K562 (cell line): ENCODE results near the gene GZF1. TPM values are rescaled to one million over a fixed set of nuclear protein-coding genes. Genes with fewer than 3 reads are reported as not detected.

Source experiments
- CBFA2T2 ChIP-seq: fragments of 450-650 bp; conservative IDR thresholded peaks from 2 replicates; pipeline ENCODE4 v1.6.1; 2017; ENCODE audit warnings: mild to moderate bottlenecking
- CBX5 ChIP-seq: IDR thresholded peaks from 2 replicates; pipeline ENCODE4 v1.6.1; 2014; ENCODE audit warnings: low read depth, borderline replicate concordance
- CCNT2 ChIP-seq: IDR thresholded peaks from 2 replicates; pipeline ENCODE4 v1.6.1; 2011; ENCODE audit warnings: borderline replicate concordance, low read depth, mild to moderate bottlenecking, moderate library complexity, mixed read lengths, low read length; ENCODE audit not compliant: insufficient read length; ENCODE audit errors: extremely low read depth
- CXXC5 ChIP-seq: fragments of 250-450 bp; sonication (Bioruptor Pico); IDR thresholded peaks from 2 replicates; pipeline ENCODE4 v1.8.0; 2022; ENCODE audit warnings: inconsistent platforms, mild to moderate bottlenecking, moderate library complexity
- DACH1 ChIP-seq: fragments of 450-650 bp; IDR thresholded peaks from 2 replicates; pipeline ENCODE4 v1.6.1; 2018; ENCODE audit not compliant: partially characterized antibody
- DMBX1 ChIP-seq: fragments of 250-450 bp; sonication (Bioruptor Pico); IDR thresholded peaks from 2 replicates; pipeline ENCODE4 v1.8.0; 2022; ENCODE audit warnings: inconsistent platforms, mild to moderate bottlenecking, moderate library complexity, borderline replicate concordance
- ESRRB ChIP-seq: fragments of 250-450 bp; sonication (Bioruptor Pico); IDR thresholded peaks from 2 replicates; pipeline ENCODE4 v1.5.0; 2020; ENCODE audit warnings: mild to moderate bottlenecking, moderate library complexity, borderline replicate concordance
- GATAD2B ChIP-seq: fragments of 450-650 bp; IDR thresholded peaks from 2 replicates; pipeline ENCODE4 v1.6.1; 2017; ENCODE audit warnings: mild to moderate bottlenecking, borderline replicate concordance
- ILF3 ChIP-seq: fragments of 450-650 bp; IDR thresholded peaks from 2 replicates; pipeline ENCODE4 v1.6.1; 2018; ENCODE audit warnings: antibody characterized with exemption, mild to moderate bottlenecking, moderate library complexity, borderline replicate concordance
- MTA2 ChIP-seq: fragments of 450-650 bp; IDR thresholded peaks from 2 replicates; pipeline ENCODE4 v1.6.1; 2016; ENCODE audit warnings: low read depth
- NCOA4 ChIP-seq: fragments of 450-650 bp; IDR thresholded peaks from 2 replicates; pipeline ENCODE4 v1.6.1; 2018; ENCODE audit warnings: mild to moderate bottlenecking; ENCODE audit not compliant: partially characterized antibody
- NR3C1 ChIP-seq: sonication (generic); formaldehyde crosslinking; IDR thresholded peaks from 2 replicates; pipeline ENCODE4 v1.8.1; 2022; ENCODE audit warnings: missing genetic modification reagents
- PHTF2 ChIP-seq: fragments of 250-450 bp; sonication (Bioruptor Pico); IDR thresholded peaks from 2 replicates; pipeline ENCODE4 v1.5.0; 2021; ENCODE audit warnings: mild to moderate bottlenecking
- POLR3G ChIP-seq: IDR thresholded peaks from 2 replicates; pipeline ENCODE4 v1.6.1; 2011; ENCODE audit not compliant: insufficient read length, insufficient replicate concordance; ENCODE audit errors: extremely low read depth
- RBM14 ChIP-seq: fragments of 200-400 bp; formaldehyde crosslinking; IDR thresholded peaks from 2 replicates; pipeline ENCODE4 v1.6.1; 2018; ENCODE audit warnings: low read depth, mild to moderate bottlenecking, low read length, moderate library complexity, borderline replicate concordance; ENCODE audit not compliant: insufficient read depth
- RBM39 ChIP-seq: fragments of 200-400 bp; formaldehyde crosslinking; optimal IDR thresholded peaks from 2 replicates; pipeline ENCODE3; 2018; ENCODE audit warnings: low read depth, low read length
- SIX5 ChIP-seq, 2 experiments: IDR thresholded peaks; 2 replicates each; pipeline ENCODE4 v1.6.1; 2011; ENCODE audit warnings: low read length in 2 of 2, borderline replicate concordance in 1 of 2, low read depth in 1 of 2, mild to moderate bottlenecking in 1 of 2, moderate library complexity in 1 of 2; ENCODE audit not compliant: insufficient read depth in 1 of 2
- TCF3 ChIP-seq: sonication (generic); formaldehyde crosslinking; IDR thresholded peaks from 2 replicates; pipeline ENCODE4 v1.4.0; 2020; ENCODE audit warnings: mild to moderate bottlenecking, missing genetic modification reagents
- TEAD4 ChIP-seq, 2 experiments: sonication (generic) in 1 of 2; formaldehyde crosslinking in 1 of 2; IDR thresholded peaks; 2 replicates each; pipeline versions ENCODE4 v1.6.1 to v1.8.0; 2012 to 2022; ENCODE audit warnings: borderline replicate concordance in 1 of 2, inconsistent platforms in 1 of 2, low read length in 1 of 2, mild to moderate bottlenecking in 1 of 2, missing genetic modification reagents in 1 of 2
- XRCC3 ChIP-seq: fragments of 450-650 bp; IDR thresholded peaks from 2 replicates; pipeline ENCODE4 v1.6.1; 2017; ENCODE audit warnings: mild to moderate bottlenecking, moderate library complexity
- ZC3H11A ChIP-seq: IDR thresholded peaks from 2 replicates; pipeline ENCODE4 v1.6.1; 2012; ENCODE audit warnings: low read depth, low read length, improper control_type of control experiment
- ZNF143 ChIP-seq: sonication (generic); formaldehyde crosslinking; IDR thresholded peaks from 2 replicates; pipeline ENCODE4 v1.9.0; 2022; ENCODE audit warnings: mild to moderate bottlenecking, missing genetic modification reagents
- ZNF146 ChIP-seq: IDR thresholded peaks from one replicate; pipeline ENCODE4 v1.6.1; 2018; ENCODE audit warnings: missing compliant biosample characterization; ENCODE audit not compliant: unreplicated experiment
- ZNF165 ChIP-seq: fragments of 250-450 bp; sonication (Bioruptor Pico); IDR thresholded peaks from 2 replicates; pipeline ENCODE4 v1.4.0; 2020; ENCODE audit warnings: borderline replicate concordance
- ZNF24 ChIP-seq: fragments of 450-650 bp; IDR thresholded peaks from 2 replicates; pipeline ENCODE4 v1.6.1; 2016
- ZNF398 ChIP-seq: fragments of 250-450 bp; sonication (Bioruptor Pico); IDR thresholded peaks from 2 replicates; pipeline ENCODE4 v1.8.0; 2021; ENCODE audit warnings: moderate library complexity, mild to moderate bottlenecking, inconsistent platforms
- ZNF589 ChIP-seq: fragments of 200-800 bp; sonication (Bioruptor generic); IDR thresholded peaks from 2 replicates; pipeline ENCODE4 v1.6.1; 2016; ENCODE audit warnings: low read depth, missing genetic modification characterization, missing compliant biosample characterization
- polyA plus RNA-seq, 8 experiments: library from polyadenylated mRNA; depleted of rRNA in 4 of 8; stranded (reverse) in 5 of 8; unstranded in 3 of 8; fragments of >200 nt; fragmentation: Nextera tagmentation in 2 of 8; fragmentation: Illumina TruSeq in 1 of 8; extraction: Ambion mirVana in 2 of 8; extraction: Trizol in 1 of 8; gene quantifications; 2 replicates each; pipeline versions ENCODE4 v1.2.1 to v1.2.3, GENCODE V29; 2011 to 2014; ENCODE audit warnings: inconsistent platforms in 1 of 8, missing spikeins in 1 of 8
- total RNA-seq, 7 experiments: library from RNA; depleted of rRNA in 6 of 7; stranded (reverse); fragments of >200 nt in 6 of 7; fragmentation: Illumina TruSeq in 2 of 7; extraction: Trizol in 2 of 7; gene quantifications; 2 replicates each; pipeline versions ENCODE4 v1.2.1 to v1.2.3, GENCODE V29; 2011 to 2021; ENCODE audit warnings: low replicate concordance in 1 of 7
- TF ChIP-seq, protein P1 (sequence below): sonication (generic); formaldehyde crosslinking; IDR thresholded peaks from 2 replicates; pipeline ENCODE4 v1.8.1; 2023; ENCODE audit warnings: mild to moderate bottlenecking, missing genetic modification reagents

GZF1 gene
- total and polyA plus RNA-seq, 9 of the 15 experiments (the other 6 are each of a cell fraction or from before 2014, with no cell fraction given), result 1.2 to 15.7 (median 7.4) TPM

GRCh38 chr20:23350196-23350903 is 11.6 kb upstream of the GZF1 start, which contains the start of gene NXT1 (continued):
- TF ChIP-seq SIX5 (IDR thresholded peaks at IDR 0.05; ENCODE audit: borderline replicate concordance in 1 of 2, insufficient read depth in 1 of 2, low read depth in 1 of 2, low read length in 2 of 2), result peak in 1 of 2 experiments; percentile 29; a peak in 1 of 4 replicates
- no peak; the same call in 1 of the 2 replicates for TF ChIP-seq TEAD4 (IDR thresholded peaks at IDR 0.05; ENCODE audit: low read length)
- TF ChIP-seq TEAD4 (CRISPR knock-in tag; IDR thresholded peaks at IDR 0.05; ENCODE audit: borderline replicate concordance), result no peak
- no peak for TF ChIP-seq GATAD2B
- no peak for TF ChIP-seq NCOA4
- TF ChIP-seq MTA2, result no peak
- no peak for TF ChIP-seq ZNF589
- TF ChIP-seq ZNF398 (CRISPR knock-in tag), result no peak
- TF ChIP-seq RBM39, result no peak
- no peak for TF ChIP-seq DMBX1 (CRISPR knock-in tag)
- TF ChIP-seq TCF3 (CRISPR knock-in tag), result no peak
- no peak for TF ChIP-seq CBFA2T2
- peak; percentile 64 for TF ChIP-seq CXXC5
- TF ChIP-seq ZNF24, result no peak
- peak; percentile 10 for TF ChIP-seq CCNT2
- TF ChIP-seq ZNF146 (CRISPR knock-in tag), result no peak
- no peak for TF ChIP-seq POLR3G
- TF ChIP-seq CBX5, result no peak
- no peak for TF ChIP-seq ESRRB (CRISPR knock-in tag)
- peak; percentile 59; the same call in 1 of the 2 replicates for TF ChIP-seq ZNF143 (CRISPR knock-in tag)
- no peak for TF ChIP-seq XRCC3
- TF ChIP-seq ZNF165 (CRISPR knock-in tag), result no peak
- TF ChIP-seq, protein P1, sequence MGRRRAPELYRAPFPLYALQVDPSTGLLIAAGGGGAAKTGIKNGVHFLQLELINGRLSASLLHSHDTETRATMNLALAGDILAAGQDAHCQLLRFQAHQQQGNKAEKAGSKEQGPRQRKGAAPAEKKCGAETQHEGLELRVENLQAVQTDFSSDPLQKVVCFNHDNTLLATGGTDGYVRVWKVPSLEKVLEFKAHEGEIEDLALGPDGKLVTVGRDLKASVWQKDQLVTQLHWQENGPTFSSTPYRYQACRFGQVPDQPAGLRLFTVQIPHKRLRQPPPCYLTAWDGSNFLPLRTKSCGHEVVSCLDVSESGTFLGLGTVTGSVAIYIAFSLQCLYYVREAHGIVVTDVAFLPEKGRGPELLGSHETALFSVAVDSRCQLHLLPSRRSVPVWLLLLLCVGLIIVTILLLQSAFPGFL, result no peak
- no peak for TF ChIP-seq PHTF2 (CRISPR knock-in tag)
- no peak for TF ChIP-seq ZC3H11A
- no peak for TF ChIP-seq DACH1
- TF ChIP-seq ILF3, result no peak
- TF ChIP-seq RBM14, result no peak
- no peak for TF ChIP-seq NR3C1 (CRISPR knock-in tag)
